SK-N-SH treated with all-trans-retinoic acid at 6 μM for 48 hours (cell line): ENCODE results near the gene PAX5.

Experiments used
- ARNTL ChIP-seq: fragments of 450-650 bp; formaldehyde crosslinking; IDR thresholded peaks from 2 replicates; pipeline ENCODE4 v1.5.0; 2020; ENCODE audit warnings: low read depth, mild to moderate bottlenecking, moderate library complexity, borderline replicate concordance
- CSDC2 ChIP-seq: fragments of 250-450 bp; sonication (Bioruptor Pico); IDR thresholded peaks from 2 replicates; pipeline ENCODE4 v1.5.0; 2020; ENCODE audit warnings: mild to moderate bottlenecking, moderate library complexity
- PPARA ChIP-seq: fragments of 250-450 bp; sonication (Bioruptor Pico); IDR thresholded peaks from 2 replicates; pipeline ENCODE4 v1.5.0; 2020; ENCODE audit warnings: mild to moderate bottlenecking, borderline replicate concordance
- TOX ChIP-seq: fragments of 250-450 bp; sonication (Bioruptor Pico); IDR thresholded peaks from 2 replicates; pipeline ENCODE4 v1.8.0; 2021; ENCODE audit warnings: mild to moderate bottlenecking, moderate library complexity, borderline replicate concordance
- ZFP3 ChIP-seq: fragments of 250-450 bp; sonication (Bioruptor Pico); IDR thresholded peaks from 2 replicates; pipeline ENCODE4 v1.5.0; 2020; ENCODE audit warnings: mild to moderate bottlenecking, moderate library complexity
- ZFP30 ChIP-seq: fragments of 450-650 bp; formaldehyde crosslinking; IDR thresholded peaks from 2 replicates; pipeline ENCODE4 v1.5.0; 2022; ENCODE audit warnings: mild to moderate bottlenecking, moderate library complexity
- ZNF565 ChIP-seq: fragments of 450-650 bp; formaldehyde crosslinking; conservative IDR thresholded peaks from 2 replicates; pipeline ENCODE4 v1.5.0; 2020; ENCODE audit warnings: low read depth, mild to moderate bottlenecking, moderate library complexity
- ZNF70 ChIP-seq: fragments of 450-650 bp; formaldehyde crosslinking; IDR thresholded peaks from 2 replicates; pipeline ENCODE4 v1.5.0; 2020; ENCODE audit warnings: mild to moderate bottlenecking, moderate library complexity

DNA sequence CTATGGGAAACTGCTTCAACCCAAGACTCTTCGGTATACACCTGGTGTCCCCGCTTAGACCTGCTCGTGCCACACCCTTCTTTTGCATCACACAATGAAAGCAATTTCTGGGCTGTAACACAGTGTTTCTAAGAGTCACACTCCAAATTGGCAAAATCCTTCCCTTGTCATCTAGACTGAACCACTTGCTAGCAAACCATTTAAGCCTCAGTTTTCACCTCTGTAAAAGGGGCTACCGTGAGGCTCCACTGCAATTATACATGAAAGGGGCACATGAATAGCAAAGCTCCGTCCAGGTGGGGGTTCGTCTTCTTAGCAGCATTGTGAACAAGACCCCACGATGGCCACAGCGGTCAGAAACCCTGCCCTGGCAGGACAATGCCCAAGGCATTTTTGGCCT, 166.8 kb downstream of the PAX5 start:
- TF ChIP-seq CSDC2 (CRISPR knock-in tag): no peak
- no peak for TF ChIP-seq ARNTL (CRISPR knock-in tag)
- no peak for TF ChIP-seq TOX (CRISPR knock-in tag)
- TF ChIP-seq ZFP3: no peak
- no peak for TF ChIP-seq PPARA (CRISPR knock-in tag)
- no peak for TF ChIP-seq ZNF565 (CRISPR knock-in tag)
- TF ChIP-seq ZFP30 (CRISPR knock-in tag): no peak
- no peak for TF ChIP-seq ZNF70 (CRISPR knock-in tag)
